Measurements from ENCODE around the gene PTPN22. TPM values are rescaled to one million over a fixed set of nuclear protein-coding genes. Genes with fewer than 3 reads are reported as not detected.

PTPN22 gene
- total and polyA plus RNA-seq, 9 of the 15 experiments (the other 6 are each of a cell fraction or from before 2014, with no cell fraction given) = 0.45 to 4.6 (median 1.1) TPM

DNA sequence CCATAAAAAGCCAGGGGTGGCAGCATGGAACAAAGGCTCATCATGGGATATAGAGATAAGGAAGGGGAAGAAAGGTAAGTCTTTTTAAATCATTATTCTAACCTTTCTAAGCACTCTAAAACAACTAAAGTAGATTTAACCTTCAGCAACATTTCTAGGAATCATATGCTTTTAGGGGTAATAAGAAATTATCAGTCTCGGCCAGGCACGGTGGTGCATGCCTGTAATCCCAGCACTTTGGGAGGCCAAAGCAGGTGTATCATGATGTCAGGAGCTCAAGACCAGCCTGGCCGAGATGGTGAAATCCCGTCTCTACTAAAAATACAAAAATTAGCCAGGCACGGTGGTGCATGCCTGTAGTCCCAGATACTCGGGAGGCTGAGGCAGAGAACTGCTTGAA lies 92.0 kb downstream of the PTPN22 start:
- ATAC-seq (peak; percentile 42), FAIRE-seq (no peak), DNase-seq (ENCODE audit: extremely low read depth in 1 of 4, low spot score in 3 of 4) (peak in 1 of 4 experiments; percentile 63)
- H3K4me3 ChIP-seq = no peak overlapping the region
- no TSS peak for BruUV-seq (replicated peaks)
- no peaks in the 10 kb centered on the region for H3K27me3 ChIP-seq (ENCODE audit: control insufficient read depth in 2 of 2, insufficient read depth in 2 of 2, low read length in 2 of 2)
- 4% methylated on average over 6 of the region's 6 CpGs for WGBS (ENCODE audit: insufficient coverage, low coverage, missing lambda C conversion rate)
- 0 out of 4 replicates have a peak overlapping the region, but pooled peaks of 1 of the 2 experiments have one; percentile 17 for H3K9ac ChIP-seq (ENCODE audit: insufficient read depth in 1 of 2, low read depth in 2 of 2, low read length in 2 of 2)
- no peak overlapping the region for H3K27ac ChIP-seq (ENCODE audit: extremely low read depth, low read depth, low read length)
- no peaks in the 10 kb centered on the region for H3K9me3 ChIP-seq (replicated peaks; ENCODE audit: control insufficient read depth, insufficient read depth, low read depth, low read length)
- H3K36me3 ChIP-seq (ENCODE audit: control insufficient read depth, insufficient read depth, low read length) = peaks cover 24% of the 10 kb centered on the region; the same call in 2 of the 3 replicates
- no peaks in the 10 kb centered on the region for H3K9me1 ChIP-seq (ENCODE audit: control insufficient read depth, insufficient read depth, low read length)
- in situ Hi-C loops (cut with MboI) = no loop called here
- H3K79me2 ChIP-seq (ENCODE audit: control insufficient read depth, insufficient read depth, low read length) = peaks cover 80% of the 10 kb centered on the region
- no peak overlapping the region for H2AFZ ChIP-seq (ENCODE audit: low read depth, low read length)
- POLR2A ChIA-PET = no interaction called here
- H4K20me1 ChIP-seq (replicated peaks; ENCODE audit: control insufficient read depth, insufficient read depth, low read length) = peaks cover 28% of the 10 kb centered on the region; the same call in 1 of the 2 replicates
- CTCF ChIA-PET (ENCODE audit: low intra/inter-chr PET ratio) = no interaction called here
- H3K4me2 ChIP-seq (ENCODE audit: insufficient read depth, low read length) = 0 out of 2 replicates have a peak overlapping the region, but pooled peaks have one; percentile 22
- intact Hi-C loops (cut with micrococcal nuclease) = no loop called here
- H3K4me1 ChIP-seq (replicated peaks in 1 of 2; ENCODE audit: control insufficient read depth in 2 of 2, insufficient read depth in 2 of 2, low read length in 2 of 2) = peaks cover 15 to 50% of the 10 kb centered on the region in 2 experiments
- no peak for TF ChIP-seq TBP (optimal IDR thresholded peaks at IDR 0.05; ENCODE audit: low read depth, low read length)
- TF ChIP-seq ARNT (IDR thresholded peaks at IDR 0.05) = 0 out of 4 replicates have a peak, but pooled peaks of 1 of the 2 experiments have one; percentile 54
- no peak for TF ChIP-seq HNRNPK (IDR thresholded peaks at IDR 0.05; ENCODE audit: low read depth, low read length, poor library complexity, severe bottlenecking)
- TF ChIP-seq STAT5A (IDR thresholded peaks at IDR 0.05; ENCODE audit: borderline replicate concordance, low read length) = peak; percentile 27; the same call in 1 of the 2 replicates
- TF ChIP-seq RHOXF2B (CRISPR knock-in tag; conservative IDR thresholded peaks at IDR 0.05) = no peak
- no peak for TF ChIP-seq ZFP91 (CRISPR knock-in tag; IDR thresholded peaks at IDR 0.05)
- TF ChIP-seq SMAD4 (CRISPR knock-in tag; conservative IDR thresholded peaks at IDR 0.05) = 0 out of 2 replicates have a peak, but pooled peaks have one; percentile 33
- TF ChIP-seq NR1H2 (CRISPR knock-in tag; IDR thresholded peaks at IDR 0.05) = no peak
- TF ChIP-seq, protein P1, sequence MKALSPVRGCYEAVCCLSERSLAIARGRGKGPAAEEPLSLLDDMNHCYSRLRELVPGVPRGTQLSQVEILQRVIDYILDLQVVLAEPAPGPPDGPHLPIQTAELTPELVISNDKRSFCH (CRISPR knock-in tag; IDR thresholded peaks at IDR 0.05) = no peak
- TF ChIP-seq, protein P1 (tag; IDR thresholded peaks at IDR 0.05) = no peak
- peak; percentile 57; the same call in 1 of the 2 replicates for TF ChIP-seq SMARCA4 (IDR thresholded peaks at IDR 0.05)
- no peak for TF ChIP-seq ZFPM2 (CRISPR knock-in tag; IDR thresholded peaks at IDR 0.05)
- TF ChIP-seq, protein P2, sequence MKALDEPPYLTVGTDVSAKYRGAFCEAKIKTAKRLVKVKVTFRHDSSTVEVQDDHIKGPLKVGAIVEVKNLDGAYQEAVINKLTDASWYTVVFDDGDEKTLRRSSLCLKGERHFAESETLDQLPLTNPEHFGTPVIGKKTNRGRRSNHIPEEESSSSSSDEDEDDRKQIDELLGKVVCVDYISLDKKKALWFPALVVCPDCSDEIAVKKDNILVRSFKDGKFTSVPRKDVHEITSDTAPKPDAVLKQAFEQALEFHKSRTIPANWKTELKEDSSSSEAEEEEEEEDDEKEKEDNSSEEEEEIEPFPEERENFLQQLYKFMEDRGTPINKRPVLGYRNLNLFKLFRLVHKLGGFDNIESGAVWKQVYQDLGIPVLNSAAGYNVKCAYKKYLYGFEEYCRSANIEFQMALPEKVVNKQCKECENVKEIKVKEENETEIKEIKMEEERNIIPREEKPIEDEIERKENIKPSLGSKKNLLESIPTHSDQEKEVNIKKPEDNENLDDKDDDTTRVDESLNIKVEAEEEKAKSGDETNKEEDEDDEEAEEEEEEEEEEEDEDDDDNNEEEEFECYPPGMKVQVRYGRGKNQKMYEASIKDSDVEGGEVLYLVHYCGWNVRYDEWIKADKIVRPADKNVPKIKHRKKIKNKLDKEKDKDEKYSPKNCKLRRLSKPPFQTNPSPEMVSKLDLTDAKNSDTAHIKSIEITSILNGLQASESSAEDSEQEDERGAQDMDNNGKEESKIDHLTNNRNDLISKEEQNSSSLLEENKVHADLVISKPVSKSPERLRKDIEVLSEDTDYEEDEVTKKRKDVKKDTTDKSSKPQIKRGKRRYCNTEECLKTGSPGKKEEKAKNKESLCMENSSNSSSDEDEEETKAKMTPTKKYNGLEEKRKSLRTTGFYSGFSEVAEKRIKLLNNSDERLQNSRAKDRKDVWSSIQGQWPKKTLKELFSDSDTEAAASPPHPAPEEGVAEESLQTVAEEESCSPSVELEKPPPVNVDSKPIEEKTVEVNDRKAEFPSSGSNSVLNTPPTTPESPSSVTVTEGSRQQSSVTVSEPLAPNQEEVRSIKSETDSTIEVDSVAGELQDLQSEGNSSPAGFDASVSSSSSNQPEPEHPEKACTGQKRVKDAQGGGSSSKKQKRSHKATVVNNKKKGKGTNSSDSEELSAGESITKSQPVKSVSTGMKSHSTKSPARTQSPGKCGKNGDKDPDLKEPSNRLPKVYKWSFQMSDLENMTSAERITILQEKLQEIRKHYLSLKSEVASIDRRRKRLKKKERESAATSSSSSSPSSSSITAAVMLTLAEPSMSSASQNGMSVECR (CRISPR knock-in tag; IDR thresholded peaks at IDR 0.05) = no peak
- TF ChIP-seq ZNF589 (CRISPR knock-in tag; IDR thresholded peaks at IDR 0.05; ENCODE audit: low read depth) = no peak
- TF ChIP-seq ZNF217 (CRISPR knock-in tag; IDR thresholded peaks at IDR 0.05) = no peak
- TF ChIP-seq ARID1B (IDR thresholded peaks at IDR 0.05) = peak; percentile 85
- TF ChIP-seq HDAC1 (IDR thresholded peaks at IDR 0.05) = peak; percentile 36 to 72; a peak in 3 of 4 replicates
- peak; percentile 73 to 89 for TF ChIP-seq KDM1A (IDR thresholded peaks at IDR 0.05)

Data from K562 (cell line).